Neutrophil (primary cell): ENCODE measurements around the gene POLR3C.

Experiments used
- H3K27ac ChIP-seq: fragments of 200-600 bp; sonication (generic); 2 replicates; pipeline ENCODE4 v1.5.1; 2016; ENCODE audit warnings: mild to moderate bottlenecking, moderate library complexity
- H3K27me3 ChIP-seq: fragments of 200-600 bp; sonication (generic); 2 replicates; pipeline ENCODE4 v1.6.0; 2016; ENCODE audit warnings: mild to moderate bottlenecking
- H3K36me3 ChIP-seq: fragments of 200-600 bp; sonication (generic); 2 replicates; pipeline ENCODE4 v1.5.1; 2017
- H3K4me1 ChIP-seq, 2 experiments: fragments of 200-600 bp in 1 of 2; sonication (generic) in 1 of 2; 1 replicate in 1 of 2; 2 replicates in 1 of 2; pipeline versions ENCODE4 v1.5.1 to v1.6.1; 2013 to 2016; ENCODE audit warnings: low read depth in 1 of 2, low read length in 1 of 2, mild to moderate bottlenecking in 1 of 2, moderate library complexity in 1 of 2; ENCODE audit not compliant: control insufficient read depth in 1 of 2, insufficient read depth in 1 of 2
- H3K4me3 ChIP-seq, 2 experiments: fragments of 200-600 bp in 1 of 2; sonication (generic) in 1 of 2; 1 replicate in 1 of 2; 2 replicates in 1 of 2; pipeline ENCODE4 v1.5.1; 2013 to 2016; ENCODE audit warnings: low read depth in 1 of 2, low read length in 1 of 2, mild to moderate bottlenecking in 1 of 2, moderate library complexity in 1 of 2
- H3K9me3 ChIP-seq: fragments of 200-600 bp; sonication (generic); 2 replicates; pipeline ENCODE4 v1.5.1; 2016
- CTCF ChIP-seq: fragments of 200-600 bp; sonication (generic); IDR thresholded peaks from 2 replicates; pipeline ENCODE4 v1.5.1; 2016; ENCODE audit warnings: antibody characterized with exemption

POLR3C gene, protein sequence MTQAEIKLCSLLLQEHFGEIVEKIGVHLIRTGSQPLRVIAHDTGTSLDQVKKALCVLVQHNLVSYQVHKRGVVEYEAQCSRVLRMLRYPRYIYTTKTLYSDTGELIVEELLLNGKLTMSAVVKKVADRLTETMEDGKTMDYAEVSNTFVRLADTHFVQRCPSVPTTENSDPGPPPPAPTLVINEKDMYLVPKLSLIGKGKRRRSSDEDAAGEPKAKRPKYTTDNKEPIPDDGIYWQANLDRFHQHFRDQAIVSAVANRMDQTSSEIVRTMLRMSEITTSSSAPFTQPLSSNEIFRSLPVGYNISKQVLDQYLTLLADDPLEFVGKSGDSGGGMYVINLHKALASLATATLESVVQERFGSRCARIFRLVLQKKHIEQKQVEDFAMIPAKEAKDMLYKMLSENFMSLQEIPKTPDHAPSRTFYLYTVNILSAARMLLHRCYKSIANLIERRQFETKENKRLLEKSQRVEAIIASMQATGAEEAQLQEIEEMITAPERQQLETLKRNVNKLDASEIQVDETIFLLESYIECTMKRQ

GRCh38 chr1:145823565-145824498 is at the start of gene POLR3C, which contains the start of gene RNF115:
Gene POLR3C, plus strand, starts transcription at chr1:145824200. Its CDS starts 1,577 bp downstream, at chr1:145825777.
Gene RNF115, minus strand, starts transcription at chr1:145824095. Its CDS starts 222 bp downstream, at chr1:145823873.
- no peaks in the 10 kb centered on the region for H3K9me3 ChIP-seq
- peak within 1 kb of the TSS; percentile 67 to 87 for H3K4me3 ChIP-seq
- peaks cover 8 to 9% of the 10 kb centered on the region in 2 experiments for H3K4me1 ChIP-seq
- peak; percentile 9 for TF ChIP-seq CTCF
- H3K27me3 ChIP-seq, result no peaks in the 10 kb centered on the region
- H3K27ac ChIP-seq, result peak within 1 kb of the TSS; percentile 86
- H3K36me3 ChIP-seq, result peaks cover 15% of the 10 kb centered on the region

DNA sequence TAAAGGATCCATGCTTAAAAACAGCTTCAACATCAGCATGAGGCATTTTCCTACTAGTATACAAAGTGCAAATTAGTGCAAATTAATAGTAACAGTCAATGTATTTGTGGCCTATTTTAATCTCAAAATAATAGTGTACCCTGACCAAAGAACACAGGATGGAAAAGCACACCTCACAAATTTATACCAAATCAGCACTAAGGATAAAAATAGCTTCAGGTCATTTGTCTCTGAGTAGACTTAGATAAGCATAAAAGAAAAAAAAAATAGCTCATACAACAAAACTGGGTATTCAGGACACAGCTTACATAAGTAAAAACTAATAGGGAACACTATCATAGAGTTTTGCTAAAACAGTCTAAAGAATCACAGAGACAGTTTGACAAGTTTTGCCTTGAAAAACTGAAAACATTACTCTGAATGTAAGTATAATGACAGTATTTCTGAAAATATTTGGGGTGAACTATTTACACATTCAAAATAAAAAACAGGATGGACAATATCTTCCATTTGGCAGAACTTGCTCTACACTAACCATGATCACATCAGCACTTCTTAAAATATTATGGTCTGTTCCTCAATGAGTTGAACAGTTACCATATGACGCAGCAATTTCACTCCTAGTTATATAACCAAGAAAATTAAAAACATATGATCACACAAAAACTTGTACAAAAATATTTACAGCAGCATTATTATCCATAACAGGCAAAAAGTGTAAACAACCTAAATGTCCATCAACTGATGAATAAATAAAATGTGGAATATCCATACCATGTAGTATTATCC is 46.4 kb upstream of the POLR3C start:
- H3K27ac ChIP-seq, result no peak overlapping the region
- H3K36me3 ChIP-seq, result peaks cover 11% of the 10 kb centered on the region
- no peaks in the 10 kb centered on the region for H3K27me3 ChIP-seq
- no peaks in the 10 kb centered on the region for H3K9me3 ChIP-seq
- no peaks in the 10 kb centered on the region for H3K4me1 ChIP-seq
- no peak overlapping the region for H3K4me3 ChIP-seq
- no peak for TF ChIP-seq CTCF

- no peaks in the 10 kb centered on the region for H3K27me3 ChIP-seq
- peaks cover 17% of the 10 kb centered on the region for H3K36me3 ChIP-seq
- H3K27ac ChIP-seq, result no peak overlapping the region
- no peak overlapping the region for H3K4me3 ChIP-seq
- no peak for TF ChIP-seq CTCF
- no peaks in the 10 kb centered on the region for H3K4me1 ChIP-seq
- H3K9me3 ChIP-seq, result no peaks in the 10 kb centered on the region
Measured at GRCh38 chr1:145778146-145778540, 45.9 kb upstream of the POLR3C start.

DNA sequence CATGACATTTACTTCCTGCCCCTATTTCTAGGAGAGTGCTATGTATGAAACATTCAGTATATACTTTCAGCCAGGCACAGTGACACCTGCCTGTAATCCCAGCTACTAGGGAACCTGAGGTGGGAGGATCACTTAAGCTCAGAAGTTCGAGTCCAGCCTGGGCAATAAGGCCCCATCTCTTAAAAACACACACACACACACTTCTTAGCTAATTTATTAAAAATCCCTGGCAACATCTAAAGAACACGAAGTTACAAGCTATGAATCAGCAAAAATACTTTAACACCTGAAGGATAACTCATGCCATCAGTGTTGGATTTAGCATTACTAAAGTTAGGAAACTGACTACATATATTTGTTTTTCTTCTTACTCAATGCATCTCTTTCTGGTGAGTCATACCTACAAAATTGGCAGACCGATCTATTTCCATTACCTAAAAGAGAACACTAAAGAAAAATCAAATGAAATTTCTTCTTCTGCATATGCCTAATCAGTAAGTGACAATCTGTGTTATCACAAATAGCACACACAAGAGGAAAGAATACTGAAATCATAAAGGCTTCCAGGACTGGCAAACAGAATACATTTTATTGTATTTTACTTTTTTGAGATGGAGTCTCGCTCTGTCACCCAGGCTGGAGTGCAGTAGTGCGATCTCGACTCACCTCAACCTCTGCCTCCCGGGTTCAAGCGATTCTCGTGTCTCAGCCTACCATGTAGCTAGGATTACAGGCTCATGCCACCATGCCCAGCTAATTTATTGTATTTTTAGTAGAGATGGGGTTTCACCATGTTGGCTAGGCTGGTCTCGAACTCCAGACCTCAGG is 41.5 kb upstream of the POLR3C start:
- no peaks in the 10 kb centered on the region for H3K27me3 ChIP-seq
- H3K9me3 ChIP-seq, result no peaks in the 10 kb centered on the region
- TF ChIP-seq CTCF, result no peak
- H3K27ac ChIP-seq, result no peak overlapping the region
- peaks cover 17% of the 10 kb centered on the region for H3K36me3 ChIP-seq
- H3K4me1 ChIP-seq, result no peaks in the 10 kb centered on the region
- no peak overlapping the region for H3K4me3 ChIP-seq
